K562 (cell line): ENCODE measurements around the gene TRIM36. TPM values are rescaled to one million over a fixed set of nuclear protein-coding genes. Genes with fewer than 3 reads are reported as not detected.

Experiments used
- ATAC-seq: fragments of 200-7000 bp; cut with Tn5 transposase; 3 replicates; pipeline ENCODE4 v1.9.1; 2020; ENCODE audit warnings: moderate library complexity
- BruUV-seq: library from RNA; stranded (reverse); fragments of 400-500 nt; replicated peaks from 2 replicates; lab custom pipeline; 2021; lab: Mats Ljungman, UMichigan
- CTCF ChIA-PET: fragments of 300-600 bp; formaldehyde crosslinking; extraction: SDS; loops from one replicate; lab custom pipeline; 2021; ENCODE audit warnings: low intra/inter-chr PET ratio; lab: Yijun Ruan, JAX
- POLR2A ChIA-PET: fragments of 300-600, 350-650 bp; sonication (Branson Sonifier 250); formaldehyde crosslinking; extraction: SDS; loops from one replicate; lab custom pipeline; 2021; ENCODE audit warnings: antibody characterized with exemption, inconsistent platforms; lab: Yijun Ruan, JAX
- DNase-seq, 4 experiments: peaks; one replicate each; pipeline versions ENCODE4 v3.0.0 to v3.0.0-alpha.2; 2011 to 2018; ENCODE audit warnings: low spot score in 3 of 4, mixed read lengths in 3 of 4; ENCODE audit errors: extremely low read depth in 1 of 4
- FAIRE-seq: peaks from 2 replicates; lab custom pipeline; 2011; peaks lifted over from hg19 to GRCh38; lab: Jason Lieb, UNC
- H2AFZ ChIP-seq: 2 replicates; pipeline ENCODE4 v1.6.0; 2011; ENCODE audit warnings: low read depth, low read length, control low read depth, inconsistent platforms
- H3K27ac ChIP-seq: fragments of 200-600 bp; 3 replicates; pipeline ENCODE4 v1.8.0; 2011; ENCODE audit warnings: low read depth, mild to moderate bottlenecking, control low read depth, inconsistent platforms, low read length, moderate library complexity, mixed read lengths; ENCODE audit errors: extremely low read depth
- H3K27me3 ChIP-seq, 2 experiments: fragments of 300-600 bp in 1 of 2; 2 replicates in 1 of 2; 3 replicates in 1 of 2; pipeline versions ENCODE4 v1.6.0 to v1.8.0; 2011; ENCODE audit warnings: inconsistent platforms in 2 of 2, low read length in 2 of 2, mild to moderate bottlenecking in 1 of 2, mixed read lengths in 1 of 2, moderate library complexity in 1 of 2; ENCODE audit not compliant: control insufficient read depth in 2 of 2, insufficient read depth in 2 of 2
- H3K36me3 ChIP-seq: fragments of 300-600 bp; 3 replicates; pipeline ENCODE4 v1.8.0; 2011; ENCODE audit warnings: mild to moderate bottlenecking, low read length, inconsistent platforms; ENCODE audit not compliant: control insufficient read depth, insufficient read depth
- H3K4me1 ChIP-seq, 2 experiments: fragments of 200-600 bp in 1 of 2; replicated peaks in 1 of 2; 2 replicates in 1 of 2; 3 replicates in 1 of 2; pipeline versions ENCODE4 v1.5.1 to v1.8.0; 2011; ENCODE audit warnings: inconsistent platforms in 2 of 2, low read length in 2 of 2, mild to moderate bottlenecking in 1 of 2, mixed read lengths in 1 of 2, moderate library complexity in 1 of 2; ENCODE audit not compliant: control insufficient read depth in 2 of 2, insufficient read depth in 2 of 2
- H3K4me2 ChIP-seq: 2 replicates; pipeline ENCODE4 v1.6.1; 2011; ENCODE audit warnings: low read length, control low read depth, inconsistent platforms, mixed read lengths; ENCODE audit not compliant: insufficient read depth
- H3K4me3 ChIP-seq: fragments of 200-600 bp; sonication (generic), shearing (Covaris generic); 2 replicates; pipeline ENCODE4 v1.5.1; 2016; ENCODE audit warnings: control low read depth, inconsistent platforms
- H3K79me2 ChIP-seq: fragments of 200-600 bp; 3 replicates; pipeline ENCODE4 v1.8.0; 2011; ENCODE audit warnings: low read length, inconsistent platforms; ENCODE audit not compliant: control insufficient read depth, insufficient read depth
- H3K9ac ChIP-seq, 2 experiments: 2 replicates each; pipeline versions ENCODE4 v1.6.0 to v1.6.1; 2011; ENCODE audit warnings: low read depth in 2 of 2, low read length in 2 of 2, control low read depth in 1 of 2, inconsistent platforms in 1 of 2, mild to moderate bottlenecking in 1 of 2, mixed read lengths in 1 of 2; ENCODE audit not compliant: insufficient read depth in 1 of 2
- H3K9me1 ChIP-seq: one replicate; pipeline ENCODE4 v1.6.0; 2011; ENCODE audit warnings: inconsistent platforms, mild to moderate bottlenecking, low read length, moderate library complexity; ENCODE audit not compliant: control insufficient read depth, insufficient read depth
- H3K9me3 ChIP-seq: replicated peaks from 2 replicates; pipeline ENCODE4 v1.5.1; 2011; ENCODE audit warnings: low read depth, low read length, inconsistent platforms; ENCODE audit not compliant: control insufficient read depth, insufficient read depth
- H4K20me1 ChIP-seq: replicated peaks from 2 replicates; pipeline ENCODE4 v1.6.1; 2011; ENCODE audit warnings: low read length, inconsistent platforms, mixed read lengths; ENCODE audit not compliant: control insufficient read depth, insufficient read depth
- CBX5 ChIP-seq: IDR thresholded peaks from 2 replicates; pipeline ENCODE4 v1.6.1; 2014; ENCODE audit warnings: low read depth, borderline replicate concordance
- ELF1 ChIP-seq: fragments of 200-800 bp; sonication (Bioruptor generic); IDR thresholded peaks from 2 replicates; pipeline ENCODE4 v1.6.1; 2016; ENCODE audit warnings: missing genetic modification characterization, missing compliant biosample characterization
- ILK ChIP-seq: fragments of 450-650 bp; IDR thresholded peaks from 2 replicates; pipeline ENCODE4 v1.6.1; 2016; ENCODE audit warnings: missing genetic modification characterization, low read depth, mild to moderate bottlenecking, missing compliant biosample characterization, moderate library complexity, borderline replicate concordance
- IRF2 ChIP-seq: sonication (generic); formaldehyde crosslinking; IDR thresholded peaks from 2 replicates; pipeline ENCODE4 v1.8.1; 2022; ENCODE audit warnings: mild to moderate bottlenecking, missing genetic modification reagents
- MAX ChIP-seq: sonication (generic); formaldehyde crosslinking; IDR thresholded peaks from 2 replicates; pipeline ENCODE4 v1.9.0; 2022; ENCODE audit warnings: mild to moderate bottlenecking, missing genetic modification reagents
- MTA2 ChIP-seq: fragments of 450-650 bp; IDR thresholded peaks from 2 replicates; pipeline ENCODE4 v1.6.1; 2016; ENCODE audit warnings: low read depth
- NFATC3 ChIP-seq: fragments of 450-650 bp; IDR thresholded peaks from 2 replicates; pipeline ENCODE4 v1.6.1; 2017; ENCODE audit warnings: mild to moderate bottlenecking
- NFE2 ChIP-seq: IDR thresholded peaks from 2 replicates; pipeline ENCODE4 v1.6.1; 2014; ENCODE audit warnings: antibody characterized with exemption, low read depth
- NFIC ChIP-seq: fragments of 450-650 bp; IDR thresholded peaks from 2 replicates; pipeline ENCODE4 v1.6.1; 2017; ENCODE audit warnings: mild to moderate bottlenecking, inconsistent platforms
- NFYB ChIP-seq: IDR thresholded peaks from 2 replicates; pipeline ENCODE4 v1.6.1; 2011; ENCODE audit warnings: mild to moderate bottlenecking, moderate library complexity; ENCODE audit not compliant: insufficient read length; ENCODE audit errors: extremely low read depth
- WGBS: fragments of 100-300 bp; shearing (Covaris generic); methylation state at CpG from one replicate; pipeline ENCODE4 v1.1.6; 2016; ENCODE audit warnings: low coverage, mixed read lengths; ENCODE audit not compliant: insufficient coverage; ENCODE audit errors: missing lambda C conversion rate; 5-methylcytosine and 5-hydroxymethylcytosine counted together
- in situ Hi-C: fragments of 300-500 bp; cut with MboI; formaldehyde crosslinking; loops from 4 replicates; pipeline ENCODE4 v1.15.0; 2018; ENCODE audit warnings: inconsistent platforms, mixed read lengths
- intact Hi-C: fragments of 100-400 bp; cut with micrococcal nuclease; formaldehyde crosslinking; loops from 2 replicates; pipeline ENCODE4 v1.14.2; 2022
- polyA plus RNA-seq, 8 experiments: library from polyadenylated mRNA; depleted of rRNA in 4 of 8; stranded (reverse) in 5 of 8; unstranded in 3 of 8; fragments of >200 nt; fragmentation: Nextera tagmentation in 2 of 8; fragmentation: Illumina TruSeq in 1 of 8; extraction: Ambion mirVana in 2 of 8; extraction: Trizol in 1 of 8; gene quantifications; 2 replicates each; pipeline versions ENCODE4 v1.2.1 to v1.2.3, GENCODE V29; 2011 to 2014; ENCODE audit warnings: inconsistent platforms in 1 of 8, missing spikeins in 1 of 8
- total RNA-seq, 7 experiments: library from RNA; depleted of rRNA in 6 of 7; stranded (reverse); fragments of >200 nt in 6 of 7; fragmentation: Illumina TruSeq in 2 of 7; extraction: Trizol in 2 of 7; gene quantifications; 2 replicates each; pipeline versions ENCODE4 v1.2.1 to v1.2.3, GENCODE V29; 2011 to 2021; ENCODE audit warnings: low replicate concordance in 1 of 7
- TF ChIP-seq, protein P1 (sequence below): fragments of 250-450 bp; sonication (Bioruptor Pico); IDR thresholded peaks from 2 replicates; pipeline ENCODE4 v1.4.0; 2020

Gene TRIM36
- total and polyA plus RNA-seq, 9 of the 15 experiments (the other 6 are each of a cell fraction or from before 2014, with no cell fraction given), result 0.10 to 0.71 (median 0.31) TPM

GRCh38 chr5:115151208-115151805 lies 18.4 kb downstream of the TRIM36 start:
- ChIA-PET CTCF (no interaction called here), POLR2A (interaction anchor here (0.7 kb wide), 1 partner anchor 43 kb away, joined by 3 read pairs; no protein-coding TSS in a partner anchor)
- Histone ChIP-seq H2AFZ (no peak overlapping the region), H3K79me2 (no peaks in the 10 kb centered on the region), H3K4me2 (no peak overlapping the region), H4K20me1 (no peaks in the 10 kb centered on the region), H3K27ac (no peak overlapping the region), H3K9me1 (no peaks in the 10 kb centered on the region), H3K4me1 (no peaks in the 10 kb centered on the region), H3K27me3 (no peaks in the 10 kb centered on the region), H3K36me3 (no peaks in the 10 kb centered on the region), H3K9ac (no peak overlapping the region)
- no peak for ATAC-seq
- 0% methylated on average over 6 of the region's 6 CpGs for WGBS
- no TSS peak for BruUV-seq
- no peak for DNase-seq
- intact Hi-C loops, result no loop called here
- no peak for FAIRE-seq
- no peak for TF ChIP-seq ELF1 (tag)
- no peak for TF ChIP-seq IRF2
- TF ChIP-seq NFIC, result peak; percentile 61
- TF ChIP-seq, all 486 proteins: peak for 1
- no peak overlapping the region for H3K4me3 ChIP-seq
- H3K9me3 ChIP-seq, result no peaks in the 10 kb centered on the region
- in situ Hi-C loops, result no loop called here

DNA sequence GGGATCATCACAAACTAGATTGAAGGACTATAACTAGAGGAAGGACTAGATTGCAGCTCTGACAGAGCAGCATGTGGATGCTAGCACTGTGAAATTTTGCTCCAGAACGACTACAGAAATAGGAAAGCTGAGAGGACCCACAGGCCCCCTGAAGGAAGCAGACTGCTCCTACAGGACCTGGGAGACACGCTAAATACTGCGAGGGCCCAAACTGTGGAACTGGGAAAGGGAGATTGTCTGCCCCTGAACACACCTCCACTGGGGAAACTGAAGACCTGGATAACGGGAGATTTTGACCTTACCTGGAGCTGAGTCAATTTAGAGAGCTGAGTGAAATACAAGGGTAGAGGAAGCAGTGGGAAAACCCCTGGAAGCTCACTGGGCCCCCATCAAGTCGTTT lies 19.2 kb downstream of the TRIM36 start:
- no peaks in the 10 kb centered on the region for H3K36me3 ChIP-seq
- ATAC-seq (no peak), DNase-seq (no peak), FAIRE-seq (no peak)
- H4K20me1 ChIP-seq, result no peaks in the 10 kb centered on the region
- intact Hi-C loops (no loop called here), in situ Hi-C loops (no loop called here)
- H3K9me3 ChIP-seq, result no peaks in the 10 kb centered on the region
- H3K27ac ChIP-seq, result no peak overlapping the region
- no peak overlapping the region for H3K4me2 ChIP-seq
- H2AFZ ChIP-seq, result no peak overlapping the region
- H3K9me1 ChIP-seq, result no peaks in the 10 kb centered on the region
- BruUV-seq, result no TSS peak
- ChIA-PET POLR2A (interaction anchor here (0.6 to 1.0 kb wide), 3 partner anchors 17 to 1493 kb away, joined by 3 to 4 read pairs (median 3); no protein-coding TSS in a partner anchor), CTCF (no interaction called here)
- H3K4me1 ChIP-seq, result no peaks in the 10 kb centered on the region
- no peaks in the 10 kb centered on the region for H3K79me2 ChIP-seq
- no peak overlapping the region for H3K4me3 ChIP-seq
- no peaks in the 10 kb centered on the region for H3K27me3 ChIP-seq
- WGBS, result 2% methylated on average over 5 of the region's 5 CpGs
- H3K9ac ChIP-seq, result no peak overlapping the region
- TF ChIP-seq NFE2, result no peak
- TF ChIP-seq CBX5, result no peak
- no peak for TF ChIP-seq MAX (CRISPR knock-in tag)
- TF ChIP-seq MTA2, result no peak
- TF ChIP-seq, protein P1, sequence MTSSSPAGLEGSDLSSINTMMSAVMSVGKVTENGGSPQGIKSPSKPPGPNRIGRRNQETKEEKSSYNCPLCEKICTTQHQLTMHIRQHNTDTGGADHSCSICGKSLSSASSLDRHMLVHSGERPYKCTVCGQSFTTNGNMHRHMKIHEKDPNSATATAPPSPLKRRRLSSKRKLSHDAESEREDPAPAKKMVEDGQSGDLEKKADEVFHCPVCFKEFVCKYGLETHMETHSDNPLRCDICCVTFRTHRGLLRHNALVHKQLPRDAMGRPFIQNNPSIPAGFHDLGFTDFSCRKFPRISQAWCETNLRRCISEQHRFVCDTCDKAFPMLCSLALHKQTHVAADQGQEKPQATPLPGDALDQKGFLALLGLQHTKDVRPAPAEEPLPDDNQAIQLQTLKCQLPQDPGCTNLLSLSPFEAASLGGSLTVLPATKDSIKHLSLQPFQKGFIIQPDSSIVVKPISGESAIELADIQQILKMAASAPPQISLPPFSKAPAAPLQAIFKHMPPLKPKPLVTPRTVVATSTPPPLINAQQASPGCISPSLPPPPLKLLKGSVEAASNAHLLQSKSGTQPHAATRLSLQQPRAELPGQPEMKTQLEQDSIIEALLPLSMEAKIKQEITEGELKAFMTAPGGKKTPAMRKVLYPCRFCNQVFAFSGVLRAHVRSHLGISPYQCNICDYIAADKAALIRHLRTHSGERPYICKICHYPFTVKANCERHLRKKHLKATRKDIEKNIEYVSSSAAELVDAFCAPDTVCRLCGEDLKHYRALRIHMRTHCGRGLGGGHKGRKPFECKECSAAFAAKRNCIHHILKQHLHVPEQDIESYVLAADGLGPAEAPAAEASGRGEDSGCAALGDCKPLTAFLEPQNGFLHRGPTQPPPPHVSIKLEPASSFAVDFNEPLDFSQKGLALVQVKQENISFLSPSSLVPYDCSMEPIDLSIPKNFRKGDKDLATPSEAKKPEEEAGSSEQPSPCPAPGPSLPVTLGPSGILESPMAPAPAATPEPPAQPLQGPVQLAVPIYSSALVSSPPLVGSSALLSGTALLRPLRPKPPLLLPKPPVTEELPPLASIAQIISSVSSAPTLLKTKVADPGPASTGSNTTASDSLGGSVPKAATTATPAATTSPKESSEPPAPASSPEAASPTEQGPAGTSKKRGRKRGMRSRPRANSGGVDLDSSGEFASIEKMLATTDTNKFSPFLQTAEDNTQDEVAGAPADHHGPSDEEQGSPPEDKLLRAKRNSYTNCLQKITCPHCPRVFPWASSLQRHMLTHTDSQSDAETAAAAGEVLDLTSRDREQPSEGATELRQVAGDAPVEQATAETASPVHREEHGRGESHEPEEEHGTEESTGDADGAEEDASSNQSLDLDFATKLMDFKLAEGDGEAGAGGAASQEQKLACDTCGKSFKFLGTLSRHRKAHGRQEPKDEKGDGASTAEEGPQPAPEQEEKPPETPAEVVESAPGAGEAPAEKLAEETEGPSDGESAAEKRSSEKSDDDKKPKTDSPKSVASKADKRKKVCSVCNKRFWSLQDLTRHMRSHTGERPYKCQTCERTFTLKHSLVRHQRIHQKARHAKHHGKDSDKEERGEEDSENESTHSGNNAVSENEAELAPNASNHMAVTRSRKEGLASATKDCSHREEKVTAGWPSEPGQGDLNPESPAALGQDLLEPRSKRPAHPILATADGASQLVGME (CRISPR knock-in tag), result no peak
- TF ChIP-seq NFYB, result no peak
- TF ChIP-seq ILK (tag), result no peak
- no peak for TF ChIP-seq NFATC3
